ENCODE results near the gene ABHD12.

ABHD12 gene

GRCh38 chr20:25319241-25320034 is 71.2 kb downstream of the ABHD12 start:
- DNase-seq (ENCODE audit: extremely low read depth, low read depth), result no peak
- no peak for TF ChIP-seq CTCF (IDR thresholded peaks at IDR 0.05; ENCODE audit: low read depth, low read length)

GRCh38 chr20:25318471-25319240 is 72.0 kb downstream of the ABHD12 start:
- TF ChIP-seq CTCF (IDR thresholded peaks at IDR 0.05; ENCODE audit: low read depth, low read length), result no peak
- DNase-seq (ENCODE audit: extremely low read depth, low read depth), result no peak

- no peak for DNase-seq (ENCODE audit: extremely low read depth, low read depth)
These were observed 73.1 kb downstream of the ABHD12 start for GRCh38 chr20:25317351-25318075.

GRCh38 chr20:25316506-25317190 is 74.0 kb downstream of the ABHD12 start:
- no peak for DNase-seq (ENCODE audit: extremely low read depth, low read depth)
- TF ChIP-seq CTCF (IDR thresholded peaks at IDR 0.05; ENCODE audit: low read depth, low read length), result no peak

More at GRCh38 chr20:25317351-25318075, 73.1 kb downstream of the ABHD12 start:
- no peak for TF ChIP-seq CTCF (IDR thresholded peaks at IDR 0.05; ENCODE audit: low read depth, low read length)

GRCh38 chr20:25315418-25316210 is 75.0 kb downstream of the ABHD12 start:
- TF ChIP-seq CTCF (IDR thresholded peaks at IDR 0.05; ENCODE audit: low read depth, low read length), result no peak
- DNase-seq (ENCODE audit: extremely low read depth, low read depth), result no peak
